ENCODE data around the gene TFEB.
A peak's percentile ranks its signal among the peaks of the same experiment; 100 is the strongest.

Gene TFEB

DNA sequence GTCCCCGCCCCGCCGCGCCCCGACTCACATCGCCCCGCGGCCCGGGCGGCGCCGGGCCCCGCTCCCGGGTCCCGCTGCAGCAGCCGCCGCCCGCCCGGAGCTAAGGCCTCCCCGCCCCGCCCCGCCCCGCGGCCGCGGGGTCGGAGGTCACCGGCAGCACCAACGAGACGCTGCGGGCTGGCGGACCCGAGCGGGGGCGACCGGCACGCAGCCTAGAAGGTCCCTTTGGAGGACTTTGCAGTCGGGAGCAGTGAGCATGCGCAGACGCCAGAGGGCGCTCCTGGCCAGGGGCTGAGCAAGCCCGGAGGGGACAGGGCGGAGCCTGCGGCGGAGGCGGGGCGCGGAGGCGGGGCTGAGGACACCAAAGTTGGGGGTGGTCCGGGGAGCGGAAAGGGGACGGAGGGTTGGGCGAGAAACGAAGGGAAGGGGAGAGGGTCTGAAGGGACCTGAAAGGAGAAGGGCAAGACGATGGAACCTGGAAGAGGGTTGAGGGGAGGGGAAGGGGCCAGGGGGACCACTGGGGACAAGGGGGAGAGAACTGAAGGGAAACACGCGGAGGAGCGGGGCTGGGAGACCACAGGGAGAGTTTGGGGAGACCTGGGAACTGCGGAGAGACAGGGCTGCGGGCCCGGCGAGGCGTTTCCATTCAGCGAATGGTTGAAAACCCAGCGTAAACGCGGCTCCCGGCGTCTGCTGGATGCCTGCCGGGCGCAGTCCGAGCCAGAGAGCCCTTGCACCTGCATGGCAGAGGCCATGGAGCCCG, 44.6 kb upstream of the TFEB start, which contains the start of gene FRS3 (continued):
- TF ChIP-seq, protein P1, sequence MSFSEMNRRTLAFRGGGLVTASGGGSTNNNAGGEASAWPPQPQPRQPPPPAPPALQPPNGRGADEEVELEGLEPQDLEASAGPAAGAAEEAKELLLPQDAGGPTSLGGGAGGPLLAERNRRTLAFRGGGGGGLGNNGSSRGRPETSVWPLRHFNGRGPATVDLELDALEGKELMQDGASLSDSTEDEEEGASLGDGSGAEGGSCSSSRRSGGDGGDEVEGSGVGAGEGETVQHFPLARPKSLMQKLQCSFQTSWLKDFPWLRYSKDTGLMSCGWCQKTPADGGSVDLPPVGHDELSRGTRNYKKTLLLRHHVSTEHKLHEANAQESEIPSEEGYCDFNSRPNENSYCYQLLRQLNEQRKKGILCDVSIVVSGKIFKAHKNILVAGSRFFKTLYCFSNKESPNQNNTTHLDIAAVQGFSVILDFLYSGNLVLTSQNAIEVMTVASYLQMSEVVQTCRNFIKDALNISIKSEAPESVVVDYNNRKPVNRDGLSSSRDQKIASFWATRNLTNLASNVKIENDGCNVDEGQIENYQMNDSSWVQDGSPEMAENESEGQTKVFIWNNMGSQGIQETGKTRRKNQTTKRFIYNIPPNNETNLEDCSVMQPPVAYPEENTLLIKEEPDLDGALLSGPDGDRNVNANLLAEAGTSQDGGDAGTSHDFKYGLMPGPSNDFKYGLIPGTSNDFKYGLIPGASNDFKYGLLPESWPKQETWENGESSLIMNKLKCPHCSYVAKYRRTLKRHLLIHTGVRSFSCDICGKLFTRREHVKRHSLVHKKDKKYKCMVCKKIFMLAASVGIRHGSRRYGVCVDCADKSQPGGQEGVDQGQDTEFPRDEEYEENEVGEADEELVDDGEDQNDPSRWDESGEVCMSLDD (tag by site-specific recombination; IDR thresholded peaks at IDR 0.05) = peak; percentile 92
- TF ChIP-seq ZNF335 (tag by site-specific recombination; conservative IDR thresholded peaks at IDR 0.05) (peak; percentile 88), MZF1 (tag by site-specific recombination; IDR thresholded peaks at IDR 0.05; ENCODE audit: borderline replicate concordance) (no peak), ZBTB21 (tag by site-specific recombination; IDR thresholded peaks at IDR 0.05) (peak; percentile 35; the same call in 1 of the 2 replicates), ZSCAN4 (tag by site-specific recombination; IDR thresholded peaks at IDR 0.05) (no peak), ZBTB48 (tag by site-specific recombination; IDR thresholded peaks at IDR 0.05) (no peak; the same call in none of the 2 replicates), INSM2 (tag by site-specific recombination; IDR thresholded peaks at IDR 0.05) (peak; percentile 16; the same call in 1 of the 2 replicates), ZNF133 (tag by site-specific recombination; IDR thresholded peaks at IDR 0.05) (no peak), BCL11B (tag by site-specific recombination; IDR thresholded peaks at IDR 0.05; ENCODE audit: low read depth) (no peak; the same call in 1 of the 2 replicates), IKZF3 (tag by site-specific recombination; IDR thresholded peaks at IDR 0.05) (no peak), ZNF214 (tag by site-specific recombination; IDR thresholded peaks at IDR 0.05; ENCODE audit: borderline replicate concordance) (no peak), ZNF341 (tag by site-specific recombination; IDR thresholded peaks at IDR 0.05; ENCODE audit: low read depth) (peak; percentile 10; the same call in 1 of the 2 replicates), ZNF777 (tag by site-specific recombination; IDR thresholded peaks at IDR 0.05; ENCODE audit: borderline replicate concordance) (no peak), ZNF394 (tag by site-specific recombination; IDR thresholded peaks at IDR 0.05; ENCODE audit: borderline replicate concordance) (0 out of 2 replicates have a peak, but pooled peaks have one; percentile 16), KLF1 (tag by site-specific recombination; IDR thresholded peaks at IDR 0.05) (peak; percentile 81), ZNF596 (tag by site-specific recombination; IDR thresholded peaks at IDR 0.05) (no peak), ZSCAN30 (tag by site-specific recombination; IDR thresholded peaks at IDR 0.05) (peak; percentile 96), ZNF391 (tag by site-specific recombination; IDR thresholded peaks at IDR 0.05; ENCODE audit: borderline replicate concordance, low read depth) (peak; percentile 63), ZNF157 (tag by site-specific recombination; IDR thresholded peaks at IDR 0.05) (no peak), ZNF16 (tag by site-specific recombination; IDR thresholded peaks at IDR 0.05; ENCODE audit: low read depth) (no peak), ZBTB17 (tag by site-specific recombination; IDR thresholded peaks at IDR 0.05) (0 out of 2 replicates have a peak, but pooled peaks have one; percentile 51), ZNF302 (tag by site-specific recombination; IDR thresholded peaks at IDR 0.05; ENCODE audit: low read depth) (no peak)
- TF ChIP-seq, protein P2, sequence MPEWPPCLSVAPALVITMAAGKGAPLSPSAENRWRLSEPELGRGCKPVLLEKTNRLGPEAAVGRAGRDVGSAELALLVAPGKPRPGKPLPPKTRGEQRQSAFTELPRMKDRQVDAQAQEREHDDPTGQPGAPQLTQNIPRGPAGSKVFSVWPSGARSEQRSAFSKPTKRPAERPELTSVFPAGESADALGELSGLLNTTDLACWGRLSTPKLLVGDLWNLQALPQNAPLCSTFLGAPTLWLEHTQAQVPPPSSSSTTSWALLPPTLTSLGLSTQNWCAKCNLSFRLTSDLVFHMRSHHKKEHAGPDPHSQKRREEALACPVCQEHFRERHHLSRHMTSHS (tag by site-specific recombination; IDR thresholded peaks at IDR 0.05) = no peak
- TF ChIP-seq, protein P3, sequence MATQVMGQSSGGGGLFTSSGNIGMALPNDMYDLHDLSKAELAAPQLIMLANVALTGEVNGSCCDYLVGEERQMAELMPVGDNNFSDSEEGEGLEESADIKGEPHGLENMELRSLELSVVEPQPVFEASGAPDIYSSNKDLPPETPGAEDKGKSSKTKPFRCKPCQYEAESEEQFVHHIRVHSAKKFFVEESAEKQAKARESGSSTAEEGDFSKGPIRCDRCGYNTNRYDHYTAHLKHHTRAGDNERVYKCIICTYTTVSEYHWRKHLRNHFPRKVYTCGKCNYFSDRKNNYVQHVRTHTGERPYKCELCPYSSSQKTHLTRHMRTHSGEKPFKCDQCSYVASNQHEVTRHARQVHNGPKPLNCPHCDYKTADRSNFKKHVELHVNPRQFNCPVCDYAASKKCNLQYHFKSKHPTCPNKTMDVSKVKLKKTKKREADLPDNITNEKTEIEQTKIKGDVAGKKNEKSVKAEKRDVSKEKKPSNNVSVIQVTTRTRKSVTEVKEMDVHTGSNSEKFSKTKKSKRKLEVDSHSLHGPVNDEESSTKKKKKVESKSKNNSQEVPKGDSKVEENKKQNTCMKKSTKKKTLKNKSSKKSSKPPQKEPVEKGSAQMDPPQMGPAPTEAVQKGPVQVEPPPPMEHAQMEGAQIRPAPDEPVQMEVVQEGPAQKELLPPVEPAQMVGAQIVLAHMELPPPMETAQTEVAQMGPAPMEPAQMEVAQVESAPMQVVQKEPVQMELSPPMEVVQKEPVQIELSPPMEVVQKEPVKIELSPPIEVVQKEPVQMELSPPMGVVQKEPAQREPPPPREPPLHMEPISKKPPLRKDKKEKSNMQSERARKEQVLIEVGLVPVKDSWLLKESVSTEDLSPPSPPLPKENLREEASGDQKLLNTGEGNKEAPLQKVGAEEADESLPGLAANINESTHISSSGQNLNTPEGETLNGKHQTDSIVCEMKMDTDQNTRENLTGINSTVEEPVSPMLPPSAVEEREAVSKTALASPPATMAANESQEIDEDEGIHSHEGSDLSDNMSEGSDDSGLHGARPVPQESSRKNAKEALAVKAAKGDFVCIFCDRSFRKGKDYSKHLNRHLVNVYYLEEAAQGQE (tag by site-specific recombination; IDR thresholded peaks at IDR 0.05) = peak; percentile 45; the same call in 1 of the 2 replicates
- TF ChIP-seq, protein P4, sequence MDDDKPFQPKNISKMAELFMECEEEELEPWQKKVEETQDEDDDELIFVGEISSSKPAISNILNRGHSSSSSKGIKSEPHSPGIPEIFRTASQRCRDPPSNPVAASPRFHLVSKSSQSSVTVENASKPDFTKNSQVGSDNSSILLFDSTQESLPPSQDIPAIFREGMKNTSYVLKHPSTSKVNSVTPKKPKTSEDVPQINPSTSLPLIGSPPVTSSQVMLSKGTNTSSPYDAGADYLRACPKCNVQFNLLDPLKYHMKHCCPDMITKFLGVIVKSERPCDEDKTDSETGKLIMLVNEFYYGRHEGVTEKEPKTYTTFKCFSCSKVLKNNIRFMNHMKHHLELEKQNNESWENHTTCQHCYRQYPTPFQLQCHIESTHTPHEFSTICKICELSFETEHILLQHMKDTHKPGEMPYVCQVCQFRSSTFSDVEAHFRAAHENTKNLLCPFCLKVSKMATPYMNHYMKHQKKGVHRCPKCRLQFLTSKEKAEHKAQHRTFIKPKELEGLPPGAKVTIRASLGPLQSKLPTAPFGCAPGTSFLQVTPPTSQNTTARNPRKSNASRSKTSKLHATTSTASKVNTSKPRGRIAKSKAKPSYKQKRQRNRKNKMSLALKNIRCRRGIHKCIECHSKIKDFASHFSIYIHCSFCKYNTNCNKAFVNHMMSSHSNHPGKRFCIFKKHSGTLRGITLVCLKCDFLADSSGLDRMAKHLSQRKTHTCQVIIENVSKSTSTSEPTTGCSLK (tag by site-specific recombination; IDR thresholded peaks at IDR 0.05) = no peak
